DND-41 (cell line): ENCODE data around the gene CAPN3.
"Not testable (repeated sequence)": the region's sequence is repeated elsewhere in the genome, so short reads cannot be mapped to it uniquely, and the experiment has no call there.

Experiments used
- ATAC-seq: fragments of 200-7000 bp; cut with Tn5 transposase; 3 replicates; pipeline ENCODE4 v1.9.1; 2021; ENCODE audit warnings: low read depth; ENCODE audit not compliant: insufficient read depth
- DNase-seq: peaks from one replicate; pipeline ENCODE4 v3.0.0-alpha.2; 2020
- H2AFZ ChIP-seq: 2 replicates; pipeline ENCODE4 v1.6.0; 2012; ENCODE audit warnings: low read depth, low read length
- H3K27ac ChIP-seq: 2 replicates; pipeline ENCODE4 v1.5.1; 2012; ENCODE audit warnings: low read length, inconsistent platforms
- H3K27me3 ChIP-seq: fragments of 200-600 bp; sonication (generic); 2 replicates; pipeline ENCODE4 v1.6.0; 2012; ENCODE audit warnings: low read length, mild to moderate bottlenecking, inconsistent platforms; ENCODE audit not compliant: insufficient read depth, poor library complexity
- H3K36me3 ChIP-seq: 2 replicates; pipeline ENCODE4 v1.5.1; 2012; ENCODE audit warnings: low read length, inconsistent platforms; ENCODE audit not compliant: insufficient read depth
- H3K4me1 ChIP-seq: 2 replicates; pipeline ENCODE4 v1.5.1; 2012; ENCODE audit warnings: mild to moderate bottlenecking, low read length; ENCODE audit not compliant: insufficient read depth
- H3K4me2 ChIP-seq: 2 replicates; pipeline ENCODE4 v1.6.0; 2012; ENCODE audit warnings: mild to moderate bottlenecking, moderate library complexity, low read length, inconsistent platforms; ENCODE audit not compliant: insufficient read depth
- H3K4me3 ChIP-seq, 2 experiments: fragments of 200-600 bp in 1 of 2; shearing (Covaris generic) in 1 of 2; 2 replicates each; pipeline ENCODE4 v1.5.1; 2012 to 2016; ENCODE audit warnings: inconsistent platforms in 2 of 2, low read length in 2 of 2, mild to moderate bottlenecking in 2 of 2, low read depth in 1 of 2, moderate library complexity in 1 of 2
- H3K79me2 ChIP-seq: 2 replicates; pipeline ENCODE4 v1.6.0; 2012; ENCODE audit warnings: low read length, inconsistent platforms; ENCODE audit not compliant: insufficient read depth
- H3K9ac ChIP-seq: 2 replicates; pipeline ENCODE4 v1.6.0; 2012; ENCODE audit warnings: low read depth, mild to moderate bottlenecking, inconsistent platforms, low read length, moderate library complexity
- H3K9me3 ChIP-seq: 2 replicates; pipeline ENCODE4 v1.5.1; 2012; ENCODE audit warnings: low read length, moderate library complexity, mild to moderate bottlenecking, inconsistent platforms; ENCODE audit not compliant: insufficient read depth, severe bottlenecking
- H4K20me1 ChIP-seq: 2 replicates; pipeline ENCODE4 v1.6.0; 2012; ENCODE audit warnings: low read length; ENCODE audit not compliant: insufficient read depth
- CTCF ChIP-seq: IDR thresholded peaks from 2 replicates; pipeline ENCODE4 v1.5.1; 2012; ENCODE audit warnings: borderline replicate concordance, low read length, moderate library complexity, mild to moderate bottlenecking; ENCODE audit not compliant: poor library complexity, severe bottlenecking; ENCODE audit errors: extremely low read depth
- EZH2 ChIP-seq: IDR thresholded peaks from 3 replicates; pipeline ENCODE4 v1.6.1; 2012; ENCODE audit warnings: borderline replicate concordance, low read depth, mild to moderate bottlenecking, moderate library complexity, low read length, inconsistent platforms; ENCODE audit not compliant: severe bottlenecking

Gene CAPN3

GRCh38 chr15:42331235-42331634, 28.1 kb upstream of the CAPN3 start:
- H3K27me3 ChIP-seq, result no peaks in the 10 kb centered on the region
- H3K9me3 ChIP-seq, result no peaks in the 10 kb centered on the region
- no peaks in the 10 kb centered on the region for H3K79me2 ChIP-seq
- no peak overlapping the region for H3K4me3 ChIP-seq
- H3K4me2 ChIP-seq, result no peak overlapping the region
- H3K27ac ChIP-seq, result no peak overlapping the region
- no peak overlapping the region for H2AFZ ChIP-seq
- ATAC-seq (no peak), DNase-seq (no peak)
- no peak overlapping the region for H3K9ac ChIP-seq
- no peaks in the 10 kb centered on the region for H3K4me1 ChIP-seq
- no peak for TF ChIP-seq EZH2
- TF ChIP-seq CTCF, result no peak
- H3K36me3 ChIP-seq, result peaks cover 3% of the 10 kb centered on the region; the same call in 1 of the 2 replicates
- no peaks in the 10 kb centered on the region for H4K20me1 ChIP-seq

GRCh38 chr15:42332331-42332730, 27.0 kb upstream of the CAPN3 start:
- Histone ChIP-seq H4K20me1 (no peaks in the 10 kb centered on the region), H3K4me1 (no peaks in the 10 kb centered on the region), H3K4me3 (no peak overlapping the region), H3K4me2 (no peak overlapping the region), H2AFZ (no peak overlapping the region), H3K36me3 (peaks cover 3% of the 10 kb centered on the region; the same call in 1 of the 2 replicates), H3K79me2 (no peaks in the 10 kb centered on the region), H3K9me3 (no peaks in the 10 kb centered on the region), H3K27me3 (no peaks in the 10 kb centered on the region), H3K9ac (no peak overlapping the region), H3K27ac (no peak overlapping the region)
- no peak for ATAC-seq
- no peak for TF ChIP-seq CTCF
- TF ChIP-seq EZH2, result no peak
- DNase-seq, result no peak

GRCh38 chr15:42335074-42335473, 24.2 kb upstream of the CAPN3 start:
- ATAC-seq (no peak), DNase-seq (no peak)
- Histone ChIP-seq H3K4me1 (no peaks in the 10 kb centered on the region), H2AFZ (no peak overlapping the region), H3K4me2 (no peak overlapping the region), H3K27ac (no peak overlapping the region), H3K27me3 (no peaks in the 10 kb centered on the region), H4K20me1 (no peaks in the 10 kb centered on the region), H3K9ac (no peak overlapping the region), H3K4me3 (no peak overlapping the region), H3K9me3 (no peaks in the 10 kb centered on the region), H3K36me3 (peaks cover 3% of the 10 kb centered on the region; the same call in 1 of the 2 replicates), H3K79me2 (no peaks in the 10 kb centered on the region)
- TF ChIP-seq CTCF, result no peak
- no peak for TF ChIP-seq EZH2

GRCh38 chr15:42336650-42337049, 22.7 kb upstream of the CAPN3 start:
- not testable (repeated sequence) for H3K9ac ChIP-seq, H3K4me1 ChIP-seq, H3K79me2 ChIP-seq, H3K36me3 ChIP-seq, ATAC-seq, H2AFZ ChIP-seq, H3K27me3 ChIP-seq, H3K4me3 ChIP-seq, H3K27ac ChIP-seq, H3K9me3 ChIP-seq, DNase-seq, H4K20me1 ChIP-seq, H3K4me2 ChIP-seq

GRCh38 chr15:42337104-42337503, 22.2 kb upstream of the CAPN3 start:
- not testable (repeated sequence) for H3K4me1 ChIP-seq, H3K4me3 ChIP-seq, ATAC-seq, H3K9ac ChIP-seq, H3K4me2 ChIP-seq, H2AFZ ChIP-seq, H3K27me3 ChIP-seq, H3K27ac ChIP-seq, H4K20me1 ChIP-seq, H3K79me2 ChIP-seq, DNase-seq, H3K36me3 ChIP-seq, H3K9me3 ChIP-seq
